A204.1 (cell line): ENCODE results near the gene SNTB2.
A peak's percentile ranks its signal among the peaks of the same experiment; 100 is the strongest.

Experiments
- FAIRE-seq: peaks from 2 replicates; lab custom pipeline; 2012; peaks lifted over from hg19 to GRCh38; lab: Jason Lieb, UNC

The SNTB2 gene

GRCh38 chr16:69319826-69320739, 133.1 kb downstream of the SNTB2 start:
- no peak for FAIRE-seq

DNA sequence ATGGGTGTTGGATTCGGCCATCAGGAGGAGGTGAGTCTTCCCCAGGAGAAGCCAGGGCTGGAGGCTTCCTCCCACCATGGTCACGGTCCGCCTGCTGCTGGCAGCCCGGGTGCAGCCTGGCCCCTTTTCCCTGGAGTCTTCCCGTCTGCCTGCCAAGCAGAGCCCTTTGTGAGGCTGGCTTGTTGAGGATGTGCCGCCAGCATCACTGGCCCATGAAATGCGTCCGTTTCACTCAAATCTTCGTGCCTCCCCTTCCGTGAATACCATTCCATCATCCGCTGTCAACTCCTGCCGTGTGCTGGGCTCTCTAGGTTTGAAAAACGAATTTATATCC, 133.7 kb downstream of the SNTB2 start:
- FAIRE-seq, result no peak

- FAIRE-seq, result no peak
These were observed 134.1 kb downstream of the SNTB2 start for GRCh38 chr16:69321080-69321479.

DNA sequence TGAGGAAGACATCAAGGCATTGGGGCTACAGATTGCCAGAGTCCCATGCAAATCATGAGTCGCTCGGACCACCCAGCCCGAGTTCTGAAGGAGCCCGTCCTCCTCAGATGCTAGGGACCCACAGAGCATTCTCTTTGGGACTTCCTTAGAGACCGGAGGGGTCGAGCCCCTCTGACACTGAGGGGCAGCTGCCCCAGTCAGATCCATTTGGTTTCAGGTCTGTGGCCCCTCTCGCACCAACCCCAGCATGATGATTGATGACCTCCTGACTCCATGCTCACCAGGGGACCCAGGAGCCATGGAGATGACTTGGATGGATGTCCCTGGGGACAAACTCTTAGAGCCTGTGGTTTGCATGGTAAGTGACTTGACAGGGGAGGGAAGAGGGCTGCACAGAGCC, 135.4 kb downstream of the SNTB2 start:
- no peak for FAIRE-seq

DNA sequence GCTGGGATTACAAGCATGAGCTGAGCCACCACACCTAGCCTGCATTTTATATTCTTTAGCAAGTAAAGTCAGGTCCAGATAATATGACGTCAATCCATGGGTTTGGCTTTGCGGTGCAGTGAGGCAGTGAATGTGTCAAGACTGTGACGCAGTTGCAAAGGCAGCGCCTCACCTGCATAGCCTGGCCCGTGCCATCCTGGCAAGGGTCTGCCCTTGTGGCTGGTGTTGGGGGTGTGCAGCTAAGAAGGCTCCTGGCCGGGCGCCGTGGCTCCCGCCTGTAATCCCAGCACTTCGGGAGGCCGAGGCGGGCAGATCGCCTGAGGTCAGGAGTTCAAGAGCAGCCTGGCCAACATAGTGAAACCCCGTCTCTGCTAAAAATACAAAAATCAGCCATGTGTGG, 136.5 kb downstream of the SNTB2 start:
- FAIRE-seq, result no peak

- no peak for FAIRE-seq
These were observed 137.1 kb downstream of the SNTB2 start for GRCh38 chr16:69324013-69324531.

GRCh38 chr16:69324585-69325253, 137.8 kb downstream of the SNTB2 start:
- FAIRE-seq, result no peak

DNA sequence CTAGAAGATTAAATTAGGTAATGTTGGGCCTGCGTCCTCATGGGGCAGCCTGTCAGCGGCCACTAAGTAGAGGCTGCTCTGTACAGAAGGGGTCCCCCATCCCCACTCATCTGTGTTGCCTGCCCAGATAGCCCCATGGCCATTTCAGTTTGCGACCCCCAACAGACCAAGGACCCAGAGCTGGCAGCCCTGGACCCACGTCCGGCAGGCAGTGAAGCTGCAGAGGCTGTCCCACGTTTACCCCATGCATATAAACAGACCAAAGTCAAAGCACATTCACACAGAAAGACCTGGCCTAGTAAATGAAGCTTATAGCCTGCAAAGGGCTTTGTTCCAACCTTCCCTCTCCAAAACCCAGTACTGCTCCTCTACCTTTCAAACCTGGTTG, 138.8 kb downstream of the SNTB2 start:
- no peak for FAIRE-seq

- FAIRE-seq, result no peak
These were observed 139.4 kb downstream of the SNTB2 start for GRCh38 chr16:69326172-69326873.

GRCh38 chr16:69327585-69328310, 140.8 kb downstream of the SNTB2 start:
- no peak for FAIRE-seq

DNA sequence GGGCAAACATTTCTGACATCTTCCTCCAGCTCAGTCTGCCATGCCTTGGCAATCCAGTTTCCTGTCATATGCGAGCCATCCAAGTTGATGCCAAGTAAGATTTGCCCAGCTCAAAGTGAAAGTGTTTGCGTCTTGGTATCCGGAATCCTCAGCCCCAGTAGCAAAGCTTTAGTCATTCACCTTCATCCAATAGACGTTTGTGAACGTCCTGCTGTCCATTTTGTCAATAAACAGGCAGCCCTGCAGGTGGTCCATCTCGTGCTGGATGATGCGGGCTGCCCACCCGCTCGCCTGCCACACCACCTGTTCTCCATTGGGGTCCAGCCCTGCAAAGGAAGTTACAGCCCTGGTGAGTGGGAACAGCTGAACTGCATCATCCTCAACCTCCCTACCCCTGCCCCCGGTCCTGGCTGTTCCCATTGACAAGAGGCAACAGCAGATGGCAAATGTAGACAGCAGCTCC, 141.9 kb downstream of the SNTB2 start:
- no peak for FAIRE-seq

GRCh38 chr16:69329369-69330285, 142.7 kb downstream of the SNTB2 start:
- FAIRE-seq, result no peak

- FAIRE-seq, result no peak
These were observed 143.5 kb downstream of the SNTB2 start, which contains the start of gene PDF for GRCh38 chr16:69330286-69331109. Gene PDF (minus strand): TSS chr16:69330588. CDS start chr16:69330570, 18 bp downstream.

DNA sequence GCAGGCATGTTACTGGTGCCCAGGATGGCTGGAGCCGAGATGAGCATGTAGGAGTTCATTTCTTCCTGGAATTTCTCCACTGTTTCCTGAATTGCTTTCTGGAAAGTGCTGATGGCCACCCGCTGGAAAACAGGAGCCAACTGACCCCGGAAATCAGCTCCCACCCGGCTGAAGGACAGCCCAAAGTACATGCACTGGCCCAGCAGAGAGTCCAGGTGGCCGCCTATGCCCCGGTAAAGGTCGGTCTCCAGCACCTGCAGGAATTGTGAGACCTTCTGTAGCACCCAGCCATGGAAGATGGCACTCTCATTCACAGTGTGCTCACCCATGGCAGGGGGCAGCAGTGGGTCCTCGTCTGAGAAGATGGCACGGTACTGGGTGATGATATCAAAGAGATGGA, 147.7 kb downstream of the SNTB2 start:
- no peak for FAIRE-seq

- FAIRE-seq, result no peak
These were observed 151.8 kb downstream of the SNTB2 start for GRCh38 chr16:69338557-69339288.

DNA sequence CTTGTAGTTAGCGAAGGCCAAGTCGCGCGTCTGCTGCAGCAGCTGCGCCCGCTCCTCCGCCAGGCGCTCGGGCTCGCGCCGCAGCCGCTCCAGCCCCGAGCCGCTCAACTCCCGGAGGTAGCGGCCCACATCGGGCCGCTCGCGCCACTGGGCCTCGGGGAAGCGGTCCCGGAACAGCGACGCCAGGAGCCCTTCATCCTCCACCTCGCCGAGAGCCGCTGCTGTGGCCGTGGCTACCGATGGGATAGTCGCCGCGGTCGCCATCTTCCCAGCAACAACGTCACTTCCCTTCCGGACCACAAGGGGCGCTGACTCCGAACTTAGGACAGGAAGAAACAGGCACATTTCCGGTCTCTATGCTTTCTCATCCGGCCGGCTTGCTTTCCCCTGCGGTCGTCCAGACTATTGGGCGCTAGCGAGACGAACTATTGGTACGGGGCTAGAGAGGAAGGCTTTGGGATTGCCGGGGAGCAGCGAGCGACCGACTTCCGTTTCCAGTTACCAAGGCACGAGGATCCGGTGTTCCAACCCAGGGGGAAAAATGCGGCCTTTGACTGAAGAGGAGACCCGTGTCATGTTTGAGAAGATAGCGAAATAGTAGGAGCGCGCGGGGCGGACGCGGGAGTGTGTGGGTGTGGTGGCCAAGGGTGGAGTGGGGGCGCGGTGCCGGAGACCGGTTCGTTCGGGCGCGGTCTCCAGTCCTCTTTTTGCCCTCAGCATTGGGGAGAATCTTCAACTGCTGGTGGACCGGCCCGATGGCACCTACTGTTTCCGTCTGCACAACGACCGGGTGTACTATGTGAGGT, 152.5 kb downstream of the SNTB2 start, which contains the start of the genes COG8 and NIP7:
Gene COG8, minus strand, starts transcription at position 276 of the 806 bp plus-strand sequence. Its CDS starts 12 bp downstream, at position 264.
Gene NIP7, plus strand, starts transcription at position 484 of the 806 bp plus-strand sequence. Its CDS starts 58 bp downstream, at position 542.
- FAIRE-seq, result peak; percentile 98

DNA sequence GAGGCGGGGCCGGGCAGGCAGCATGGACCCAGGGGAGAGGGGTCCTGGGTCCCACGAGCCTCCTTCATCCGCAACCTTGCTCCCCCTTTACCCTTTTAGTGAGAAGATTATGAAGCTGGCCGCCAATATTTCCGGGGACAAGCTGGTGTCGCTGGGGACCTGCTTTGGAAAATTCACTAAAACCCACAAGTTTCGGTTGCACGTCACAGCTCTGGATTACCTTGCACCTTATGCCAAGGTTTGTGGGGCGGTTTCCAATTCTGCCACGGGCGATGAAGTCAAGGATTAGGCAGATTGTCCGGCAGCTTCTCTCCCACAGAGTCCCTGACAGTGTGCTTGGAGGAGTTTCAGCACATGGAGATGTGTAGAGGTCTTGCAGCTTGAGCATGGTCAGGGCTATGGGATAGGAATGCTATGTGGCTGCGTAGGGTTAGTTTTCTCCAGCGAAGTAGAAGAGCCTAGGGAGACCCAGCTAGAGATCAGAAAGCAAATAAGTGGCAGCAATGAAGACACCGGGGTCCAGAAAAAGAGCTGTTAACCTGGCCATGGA, 153.2 kb downstream of the SNTB2 start:
- FAIRE-seq, result no peak

GRCh38 chr16:69344171-69344570, 157.2 kb downstream of the SNTB2 start:
- no peak for FAIRE-seq
